Central memory CD8-positive, alpha-beta T cell (primary cell): ENCODE data around the gene ZBTB7C.
A peak's percentile ranks its signal among the peaks of the same experiment; 100 is the strongest.

Experiments
- ATAC-seq: fragments of 150-1000 bp; cut with Tn5 transposase; replicated peaks from 2 replicates; pipeline ENCODE4 v1.10.0; 2022; ENCODE audit warnings: mild to moderate bottlenecking, moderate FRiP score, moderate number of reproducible peaks; ENCODE audit not compliant: poor library complexity, severe bottlenecking; ENCODE audit errors: extremely low read depth
- DNase-seq, 2 donors: peaks; one replicate each; pipeline ENCODE4 v3.0.0; 2021; ENCODE audit warnings: low spot score in 2 of 2
- H3K27ac Mint-ChIP-seq: one replicate; pipeline ENCODE4 v1.8.0; 2022; ENCODE audit warnings: low read depth, mild to moderate bottlenecking, moderate library complexity, mixed read lengths
- H3K27me3 Mint-ChIP-seq: one replicate; pipeline ENCODE4 v1.8.0; 2022; ENCODE audit warnings: mixed read lengths
- H3K36me3 Mint-ChIP-seq: one replicate; pipeline ENCODE4 v1.8.0; 2022; ENCODE audit warnings: mild to moderate bottlenecking, moderate library complexity, mixed read lengths; ENCODE audit not compliant: insufficient read depth
- H3K4me1 Mint-ChIP-seq: one replicate; pipeline ENCODE4 v1.8.0; 2022; ENCODE audit warnings: mixed read lengths
- H3K4me3 Mint-ChIP-seq: one replicate; pipeline ENCODE4 v1.8.0; 2022; ENCODE audit warnings: mild to moderate bottlenecking, moderate library complexity, mixed read lengths
- H3K9me3 Mint-ChIP-seq: one replicate; pipeline ENCODE4 v1.8.0; 2022; ENCODE audit warnings: mixed read lengths

ZBTB7C gene

GRCh38 chr18:48122376-48122775 is 286.8 kb downstream of the ZBTB7C start:
- no peak for DNase-seq
- Mint-ChIP-seq H3K4me1 (no peaks in the 10 kb centered on the region), H3K36me3 (no peaks in the 10 kb centered on the region), H3K4me3 (no peak overlapping the region), H3K27ac (no peak overlapping the region), H3K27me3 (peaks cover 11% of the 10 kb centered on the region), H3K9me3 (no peaks in the 10 kb centered on the region)
- no peak for ATAC-seq

- H3K36me3 Mint-ChIP-seq, result no peaks in the 10 kb centered on the region
- ATAC-seq (no peak), DNase-seq (no peak)
- H3K9me3 Mint-ChIP-seq, result no peaks in the 10 kb centered on the region
- peaks cover 10% of the 10 kb centered on the region for H3K27me3 Mint-ChIP-seq
- no peaks in the 10 kb centered on the region for H3K4me1 Mint-ChIP-seq
- H3K4me3 Mint-ChIP-seq, result no peak overlapping the region
- peak overlapping the region; percentile 11 for H3K27ac Mint-ChIP-seq
Observed at GRCh38 chr18:48121752-48122151, 287.4 kb downstream of the ZBTB7C start.

- Mint-ChIP-seq H3K27me3 (peaks cover 15% of the 10 kb centered on the region), H3K4me1 (no peaks in the 10 kb centered on the region), H3K36me3 (no peaks in the 10 kb centered on the region), H3K9me3 (no peaks in the 10 kb centered on the region), H3K27ac (no peak overlapping the region), H3K4me3 (no peak overlapping the region)
- DNase-seq, result no peak
- ATAC-seq, result no peak
Observed at GRCh38 chr18:48119204-48119603, 290.0 kb downstream of the ZBTB7C start.

GRCh38 chr18:48116873-48117630 is 292.1 kb downstream of the ZBTB7C start:
- Mint-ChIP-seq H3K4me3 (no peak overlapping the region), H3K36me3 (no peaks in the 10 kb centered on the region), H3K27me3 (peaks cover 15% of the 10 kb centered on the region), H3K27ac (no peak overlapping the region), H3K9me3 (no peaks in the 10 kb centered on the region), H3K4me1 (no peaks in the 10 kb centered on the region)
- DNase-seq (no peak), ATAC-seq (no peak)

GRCh38 chr18:48116017-48116416 is 293.2 kb downstream of the ZBTB7C start:
- H3K4me1 Mint-ChIP-seq, result no peaks in the 10 kb centered on the region

GRCh38 chr18:48113691-48114090 is 295.5 kb downstream of the ZBTB7C start:
- Mint-ChIP-seq H3K9me3 (no peaks in the 10 kb centered on the region), H3K27me3 (peaks cover 16% of the 10 kb centered on the region), H3K27ac (no peak overlapping the region), H3K4me3 (no peak overlapping the region), H3K4me1 (no peaks in the 10 kb centered on the region), H3K36me3 (no peaks in the 10 kb centered on the region)
- ATAC-seq (no peak), DNase-seq (no peak)

More at GRCh38 chr18:48116017-48116416, 293.2 kb downstream of the ZBTB7C start:
- H3K27ac Mint-ChIP-seq, result no peak overlapping the region
- H3K4me3 Mint-ChIP-seq, result no peak overlapping the region
- peaks cover 15% of the 10 kb centered on the region for H3K27me3 Mint-ChIP-seq
- H3K36me3 Mint-ChIP-seq, result no peaks in the 10 kb centered on the region
- ATAC-seq, result no peak
- H3K9me3 Mint-ChIP-seq, result no peaks in the 10 kb centered on the region
- DNase-seq, result no peak

- Mint-ChIP-seq H3K4me3 (no peak overlapping the region), H3K27me3 (peaks cover 33% of the 10 kb centered on the region), H3K36me3 (no peaks in the 10 kb centered on the region), H3K4me1 (no peaks in the 10 kb centered on the region), H3K27ac (no peak overlapping the region), H3K9me3 (no peaks in the 10 kb centered on the region)
- DNase-seq (no peak), ATAC-seq (no peak)
Observed at GRCh38 chr18:48111587-48111986, 297.6 kb downstream of the ZBTB7C start.

GRCh38 chr18:48110797-48111196 is 298.4 kb downstream of the ZBTB7C start:
- ATAC-seq (no peak), DNase-seq (no peak)
- no peak overlapping the region for H3K27ac Mint-ChIP-seq
- no peaks in the 10 kb centered on the region for H3K4me1 Mint-ChIP-seq
- H3K36me3 Mint-ChIP-seq, result no peaks in the 10 kb centered on the region
- H3K4me3 Mint-ChIP-seq, result no peak overlapping the region
- H3K27me3 Mint-ChIP-seq, result peaks cover 33% of the 10 kb centered on the region
- H3K9me3 Mint-ChIP-seq, result no peaks in the 10 kb centered on the region

- peaks cover 38% of the 10 kb centered on the region for H3K27me3 Mint-ChIP-seq
- DNase-seq, result no peak
- no peak overlapping the region for H3K27ac Mint-ChIP-seq
- no peaks in the 10 kb centered on the region for H3K4me1 Mint-ChIP-seq
- no peaks in the 10 kb centered on the region for H3K36me3 Mint-ChIP-seq
- H3K4me3 Mint-ChIP-seq, result no peak overlapping the region
- no peaks in the 10 kb centered on the region for H3K9me3 Mint-ChIP-seq
- ATAC-seq, result no peak
Observed at GRCh38 chr18:48109961-48110493, 299.2 kb downstream of the ZBTB7C start.

GRCh38 chr18:48108136-48108535 is 301.0 kb downstream of the ZBTB7C start:
- no peaks in the 10 kb centered on the region for H3K9me3 Mint-ChIP-seq
- ATAC-seq, result no peak
- peaks cover 57% of the 10 kb centered on the region for H3K27me3 Mint-ChIP-seq
- no peak for DNase-seq
- H3K4me1 Mint-ChIP-seq, result no peaks in the 10 kb centered on the region
- H3K36me3 Mint-ChIP-seq, result peaks cover 2% of the 10 kb centered on the region
- no peak overlapping the region for H3K27ac Mint-ChIP-seq
- H3K4me3 Mint-ChIP-seq, result no peak overlapping the region

- Mint-ChIP-seq H3K36me3 (peaks cover 2% of the 10 kb centered on the region), H3K27me3 (peaks cover 67% of the 10 kb centered on the region), H3K9me3 (no peaks in the 10 kb centered on the region), H3K27ac (no peak overlapping the region), H3K4me1 (no peaks in the 10 kb centered on the region), H3K4me3 (no peak overlapping the region)
- no peak for DNase-seq
- no peak for ATAC-seq
Observed at GRCh38 chr18:48106976-48107781, 302.0 kb downstream of the ZBTB7C start.

GRCh38 chr18:48106498-48106897 is 302.7 kb downstream of the ZBTB7C start:
- ATAC-seq (no peak), DNase-seq (no peak)
- Mint-ChIP-seq H3K9me3 (no peaks in the 10 kb centered on the region), H3K27ac (no peak overlapping the region), H3K27me3 (peaks cover 68% of the 10 kb centered on the region), H3K4me1 (no peaks in the 10 kb centered on the region), H3K36me3 (peaks cover 2% of the 10 kb centered on the region), H3K4me3 (no peak overlapping the region)

- Mint-ChIP-seq H3K36me3 (peaks cover 2% of the 10 kb centered on the region), H3K27me3 (peaks cover 80% of the 10 kb centered on the region)
Observed at GRCh38 chr18:48105317-48105716, 303.9 kb downstream of the ZBTB7C start.

More at GRCh38 chr18:48105317-48105716, 303.9 kb downstream of the ZBTB7C start:
- H3K9me3 Mint-ChIP-seq, result no peaks in the 10 kb centered on the region
- no peaks in the 10 kb centered on the region for H3K4me1 Mint-ChIP-seq
- ATAC-seq, result no peak
- H3K4me3 Mint-ChIP-seq, result no peak overlapping the region
- DNase-seq, result no peak
- H3K27ac Mint-ChIP-seq, result no peak overlapping the region
